NCI-H2171 treated with DMSO at 0.1 percent for 48 hours (cell line): Measurements from ENCODE around the gene MSANTD7.
A peak's percentile ranks its signal among the peaks of the same experiment; 100 is the strongest.
"Not testable (repeated sequence)": the region's sequence is repeated elsewhere in the genome, so short reads cannot be mapped to it uniquely, and the experiment has no call there.

Experiments
- DNase-seq: peaks from one replicate; lab custom pipeline; 2025; lab: John Stamatoyannopoulos, UW

The MSANTD7 gene

GRCh38 chr10:14837003-14837756, 926 bp upstream of the MSANTD7 start:
- DNase-seq, result peak; percentile 47

- DNase-seq, result no peak
These were observed 637 bp downstream of the MSANTD7 start for GRCh38 chr10:14838582-14839304.

DNA sequence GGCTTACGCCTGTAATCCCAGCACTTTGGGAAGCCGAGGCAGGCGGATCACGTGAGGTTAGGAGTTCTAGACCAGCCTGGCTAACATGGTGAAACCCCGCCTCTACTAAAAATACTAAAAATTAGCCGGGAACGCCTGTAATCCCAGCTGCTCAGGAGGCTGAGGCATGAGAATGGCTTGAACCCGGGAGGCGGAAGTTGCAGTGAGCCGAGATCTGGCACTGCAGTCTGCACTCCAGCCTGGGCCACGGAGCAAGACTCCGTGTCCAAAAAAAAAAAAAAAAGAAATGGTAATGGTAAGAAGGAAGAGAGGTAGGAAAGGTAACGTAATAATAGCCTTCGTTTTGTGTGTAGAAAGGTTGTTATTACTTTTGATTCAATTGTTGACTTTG, 1.2 kb downstream of the MSANTD7 start:
- DNase-seq, result no peak

GRCh38 chr10:14840178-14840577, 2.1 kb downstream of the MSANTD7 start:
- no peak for DNase-seq

DNA sequence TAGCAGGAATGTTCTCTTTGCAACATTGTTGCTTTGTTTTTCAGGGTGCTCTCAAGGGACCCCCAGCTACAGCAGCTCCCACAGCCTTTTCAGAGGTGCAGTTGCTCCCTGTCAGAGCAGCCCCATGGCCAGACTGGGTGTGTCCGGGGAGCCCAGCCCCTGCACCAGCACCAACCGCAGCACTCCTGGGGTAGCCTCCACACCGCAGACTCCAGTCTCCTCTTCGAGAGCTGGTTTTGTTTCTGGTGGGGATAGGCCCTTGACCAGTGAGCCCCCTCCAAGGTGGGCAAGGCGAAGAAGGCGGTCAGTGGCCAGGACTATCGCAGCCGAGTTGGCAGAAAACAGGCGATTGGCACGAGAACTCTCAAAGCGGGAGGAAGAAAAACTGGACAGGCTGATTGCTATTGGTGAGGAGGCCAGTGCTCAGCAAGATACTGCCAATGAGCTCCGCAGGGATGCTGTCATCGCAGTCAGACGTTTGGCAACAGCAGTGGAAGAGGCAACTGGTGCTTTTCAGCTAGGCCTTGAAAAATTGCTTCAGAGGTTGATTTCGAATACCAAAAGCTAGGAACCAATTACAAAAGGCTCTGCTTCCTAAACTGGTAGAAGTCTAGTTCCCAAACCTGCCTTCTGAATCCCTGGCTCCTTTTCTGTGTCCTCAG, 5.4 kb downstream of the MSANTD7 start:
- DNase-seq, result no peak

DNA sequence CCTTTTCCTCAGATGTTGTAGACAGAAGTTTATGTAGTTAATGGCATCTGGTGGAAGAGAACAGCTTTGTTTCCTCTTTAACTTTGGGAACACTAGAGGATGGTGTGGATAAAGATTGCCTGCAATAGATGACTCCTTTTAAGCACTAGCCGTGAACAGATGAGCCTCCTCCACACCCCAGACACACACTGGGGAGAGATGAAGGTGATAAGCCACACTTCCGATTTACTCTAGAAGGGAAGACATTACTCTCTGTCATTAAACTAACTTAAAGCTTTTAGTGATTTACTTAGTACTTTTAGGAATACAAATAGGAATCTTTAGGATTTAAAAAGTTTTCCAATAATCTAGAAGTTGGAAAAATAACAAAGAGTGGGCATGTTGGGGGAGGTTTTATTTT, 6.8 kb downstream of the MSANTD7 start:
- no peak for DNase-seq

- DNase-seq, result no peak
These were observed 14.1 kb downstream of the MSANTD7 start for GRCh38 chr10:14852236-14852635.

- no peak for DNase-seq
These were observed 17.3 kb downstream of the MSANTD7 start for GRCh38 chr10:14855453-14855852.

DNA sequence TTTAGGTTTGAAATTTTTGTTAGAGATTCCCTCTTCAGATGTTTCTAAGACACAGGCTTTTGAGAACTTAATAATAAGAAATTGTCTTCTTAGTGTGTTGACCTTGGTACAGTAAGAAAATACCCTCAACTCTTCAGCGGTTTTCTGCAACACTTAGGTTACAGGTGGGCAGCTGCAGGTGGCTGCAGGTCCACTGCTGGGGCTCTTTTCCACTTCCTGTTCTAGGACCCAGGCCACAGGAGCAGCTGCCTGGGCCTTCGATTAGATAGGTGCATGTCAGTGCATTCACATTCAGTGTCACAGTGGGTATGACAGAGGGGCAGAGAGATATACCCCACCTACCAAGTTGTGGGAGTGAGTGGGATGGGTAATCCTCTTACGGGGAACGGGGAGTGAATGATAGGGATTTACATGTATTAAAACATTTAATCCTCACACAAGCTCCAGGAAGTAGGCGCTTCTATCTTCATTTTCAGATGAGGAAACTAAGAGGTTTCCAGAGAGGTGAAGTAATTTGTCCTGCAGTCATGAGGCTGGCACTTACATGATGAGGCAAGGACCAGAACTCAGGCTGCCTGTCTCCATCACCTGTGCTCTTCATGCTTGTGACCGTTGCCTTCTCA, 20.3 kb downstream of the MSANTD7 start:
- DNase-seq, result no peak

- DNase-seq, result no peak
These were observed 20.9 kb downstream of the MSANTD7 start for GRCh38 chr10:14859043-14859442.

- no peak for DNase-seq
These were observed 21.7 kb downstream of the MSANTD7 start for GRCh38 chr10:14859775-14860174.

GRCh38 chr10:14860791-14861190, 22.7 kb downstream of the MSANTD7 start:
- DNase-seq, result no peak

DNA sequence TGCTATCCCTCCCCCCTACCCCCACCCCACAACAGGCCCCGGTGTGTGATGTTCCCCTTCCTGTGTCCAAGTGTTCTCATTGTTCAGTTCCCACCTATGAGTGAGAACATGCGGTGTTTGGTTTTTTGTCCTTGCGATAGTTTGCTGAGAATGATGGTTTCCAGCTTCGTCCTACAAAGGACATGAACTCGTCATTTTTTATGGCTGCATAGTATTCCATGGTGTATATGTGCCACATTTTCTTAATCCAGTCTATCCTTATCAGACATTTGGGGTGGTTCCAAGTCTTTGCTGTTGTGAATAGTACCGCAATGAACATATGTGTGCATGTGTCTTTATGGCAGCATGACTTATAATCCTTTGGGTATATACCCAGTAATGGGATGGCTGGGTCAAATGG, 26.4 kb downstream of the MSANTD7 start:
- not testable (repeated sequence) for DNase-seq

DNA sequence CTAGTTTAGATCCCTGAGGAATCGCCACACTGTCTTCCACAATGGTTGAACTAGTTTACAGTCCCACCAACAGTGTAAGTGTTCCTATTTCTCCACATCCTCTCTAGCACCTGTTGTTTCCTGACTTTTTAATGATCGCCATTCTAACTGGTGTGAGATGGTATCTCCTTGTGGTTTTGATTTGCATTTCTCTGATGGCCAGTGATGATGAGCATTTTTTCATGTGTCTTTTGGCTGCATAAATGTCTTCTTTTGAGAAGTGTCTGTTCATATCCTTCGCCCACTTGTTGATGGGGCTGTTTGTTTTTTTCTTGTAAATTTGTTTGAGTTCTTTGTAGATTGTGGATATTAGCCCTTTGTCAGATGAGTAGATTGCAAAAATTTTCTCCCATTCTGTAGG, 26.8 kb downstream of the MSANTD7 start:
- DNase-seq, result not testable (repeated sequence)

GRCh38 chr10:14873090-14873760, 35.1 kb downstream of the MSANTD7 start:
- DNase-seq, result no peak

GRCh38 chr10:14875941-14876340, 37.8 kb downstream of the MSANTD7 start:
- no peak for DNase-seq

GRCh38 chr10:14876764-14877163, 38.7 kb downstream of the MSANTD7 start:
- no peak for DNase-seq

- peak; percentile 76 for DNase-seq
These were observed 40.4 kb downstream of the MSANTD7 start, which contains the start of gene SUV39H2 for GRCh38 chr10:14878266-14879123. Gene SUV39H2 (plus strand): TSS chr10:14878866. CDS start chr10:14878889, 23 bp downstream.

DNA sequence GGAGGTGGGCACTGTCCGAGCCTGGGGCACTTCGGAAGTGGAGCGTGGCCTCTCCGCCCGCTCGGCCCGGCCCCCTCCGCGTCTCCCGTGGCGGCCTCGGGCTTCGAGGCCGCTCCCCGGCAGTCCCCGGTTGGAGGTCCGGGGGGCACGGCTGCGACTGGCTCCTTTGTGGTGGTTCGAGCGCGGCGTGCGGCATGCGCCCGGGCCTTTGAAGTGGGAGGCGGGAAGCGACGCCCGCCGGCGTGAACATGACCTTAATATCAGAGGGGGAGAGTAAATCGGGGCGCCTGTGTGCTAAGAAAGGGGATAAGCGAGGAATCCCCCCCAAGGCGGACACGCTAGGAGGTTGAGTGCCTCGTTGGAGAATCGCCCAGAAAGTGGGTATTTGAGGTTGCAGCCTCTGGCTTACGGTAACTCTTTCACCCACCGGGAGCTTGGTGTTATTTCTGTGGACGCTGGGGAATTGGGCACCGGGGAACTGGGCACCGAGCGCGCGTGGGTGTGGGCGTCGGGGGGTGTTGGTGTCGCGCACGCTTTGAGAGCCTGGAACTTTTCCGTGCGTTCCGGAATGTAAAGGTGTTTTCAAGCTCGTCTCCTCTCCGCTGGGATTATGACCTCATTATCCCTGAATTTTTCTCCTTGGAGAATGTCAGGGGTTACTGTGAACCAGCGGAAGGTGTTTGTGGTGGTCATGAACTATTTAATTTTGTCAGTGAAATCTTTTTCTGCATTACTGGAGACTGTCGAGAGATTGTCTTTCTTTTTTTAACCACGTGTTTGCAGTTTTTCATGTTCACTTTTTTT, 41.2 kb downstream of the MSANTD7 start:
- peak; percentile 28 for DNase-seq

DNA sequence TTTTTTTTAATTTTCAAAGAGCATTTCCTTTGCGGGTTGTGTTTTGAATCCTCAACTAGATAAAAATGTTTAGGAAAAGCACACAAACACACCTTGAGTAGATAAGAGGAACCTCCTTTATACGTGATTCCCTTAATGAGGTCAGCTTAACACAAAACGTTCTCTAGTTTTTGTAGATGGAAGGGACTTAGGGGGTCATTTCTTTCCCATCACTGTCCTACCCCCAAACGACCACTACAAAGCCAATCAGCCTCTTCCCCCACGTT, 41.8 kb downstream of the MSANTD7 start:
- no peak for DNase-seq
